ENCODE results near the gene TMEM117.

Gene TMEM117

GRCh38 chr12:44101475-44101874, 265.6 kb downstream of the TMEM117 start:
- Histone ChIP-seq H3K27me3 (ENCODE audit: low read depth, low read length) (no peaks in the 10 kb centered on the region), H3K9me3 (ENCODE audit: control insufficient read depth in 1 of 2, low read length in 2 of 2) (no peaks in the 10 kb centered on the region), H3K36me3 (ENCODE audit: control insufficient read depth in 1 of 2, insufficient read depth in 2 of 2, low read length in 2 of 2) (no peaks in the 10 kb centered on the region), H3K4me1 (ENCODE audit: control insufficient read depth in 1 of 2, insufficient read depth in 2 of 2, low read length in 2 of 2) (no peaks in the 10 kb centered on the region), H3K27ac (ENCODE audit: low read length) (no peak overlapping the region), H3K4me3 (ENCODE audit: low read depth in 1 of 2, low read length in 2 of 2) (no peak overlapping the region)

- no peak overlapping the region for H3K4me3 ChIP-seq (ENCODE audit: low read depth in 1 of 2, low read length in 2 of 2)
- no peaks in the 10 kb centered on the region for H3K27me3 ChIP-seq (ENCODE audit: low read depth, low read length)
- no peaks in the 10 kb centered on the region for H3K36me3 ChIP-seq (ENCODE audit: control insufficient read depth in 1 of 2, insufficient read depth in 2 of 2, low read length in 2 of 2)
- H3K9me3 ChIP-seq (ENCODE audit: control insufficient read depth in 1 of 2, low read length in 2 of 2) = no peaks in the 10 kb centered on the region
- no peak overlapping the region for H3K27ac ChIP-seq (ENCODE audit: low read length)
- H3K4me1 ChIP-seq (ENCODE audit: control insufficient read depth in 1 of 2, insufficient read depth in 2 of 2, low read length in 2 of 2) = no peaks in the 10 kb centered on the region
These were observed 279.0 kb downstream of the TMEM117 start for GRCh38 chr12:44114906-44115305.

- H3K4me3 ChIP-seq (ENCODE audit: low read depth in 1 of 2, low read length in 2 of 2) = no peak overlapping the region
- H3K4me1 ChIP-seq (ENCODE audit: control insufficient read depth in 1 of 2, insufficient read depth in 2 of 2, low read length in 2 of 2) = no peaks in the 10 kb centered on the region
- no peak overlapping the region for H3K27ac ChIP-seq (ENCODE audit: low read length)
- no peaks in the 10 kb centered on the region for H3K27me3 ChIP-seq (ENCODE audit: low read depth, low read length)
- no peaks in the 10 kb centered on the region for H3K9me3 ChIP-seq (ENCODE audit: control insufficient read depth in 1 of 2, low read length in 2 of 2)
- H3K36me3 ChIP-seq (ENCODE audit: control insufficient read depth in 1 of 2, insufficient read depth in 2 of 2, low read length in 2 of 2) = no peaks in the 10 kb centered on the region
These were observed 281.5 kb downstream of the TMEM117 start for GRCh38 chr12:44117337-44117736.

GRCh38 chr12:44118946-44119345, 283.1 kb downstream of the TMEM117 start:
- no peaks in the 10 kb centered on the region for H3K4me1 ChIP-seq (ENCODE audit: control insufficient read depth in 1 of 2, insufficient read depth in 2 of 2, low read length in 2 of 2)
- H3K36me3 ChIP-seq (ENCODE audit: control insufficient read depth in 1 of 2, insufficient read depth in 2 of 2, low read length in 2 of 2) = no peaks in the 10 kb centered on the region
- no peaks in the 10 kb centered on the region for H3K27me3 ChIP-seq (ENCODE audit: low read depth, low read length)
- no peaks in the 10 kb centered on the region for H3K9me3 ChIP-seq (ENCODE audit: control insufficient read depth in 1 of 2, low read length in 2 of 2)
- no peak overlapping the region for H3K27ac ChIP-seq (ENCODE audit: low read length)
- no peak overlapping the region for H3K4me3 ChIP-seq (ENCODE audit: low read depth in 1 of 2, low read length in 2 of 2)

GRCh38 chr12:44126806-44127205, 290.9 kb downstream of the TMEM117 start:
- Histone ChIP-seq H3K27me3 (ENCODE audit: low read depth, low read length) (no peaks in the 10 kb centered on the region), H3K4me1 (ENCODE audit: control insufficient read depth in 1 of 2, insufficient read depth in 2 of 2, low read length in 2 of 2) (no peaks in the 10 kb centered on the region), H3K36me3 (ENCODE audit: control insufficient read depth in 1 of 2, insufficient read depth in 2 of 2, low read length in 2 of 2) (no peaks in the 10 kb centered on the region), H3K27ac (ENCODE audit: low read length) (no peak overlapping the region), H3K4me3 (ENCODE audit: low read depth in 1 of 2, low read length in 2 of 2) (no peak overlapping the region), H3K9me3 (ENCODE audit: control insufficient read depth in 1 of 2, low read length in 2 of 2) (no peaks in the 10 kb centered on the region)

- Histone ChIP-seq H3K27ac (ENCODE audit: low read length) (no peak overlapping the region), H3K36me3 (ENCODE audit: control insufficient read depth in 1 of 2, insufficient read depth in 2 of 2, low read length in 2 of 2) (no peaks in the 10 kb centered on the region), H3K4me1 (ENCODE audit: control insufficient read depth in 1 of 2, insufficient read depth in 2 of 2, low read length in 2 of 2) (no peaks in the 10 kb centered on the region), H3K9me3 (ENCODE audit: control insufficient read depth in 1 of 2, low read length in 2 of 2) (no peaks in the 10 kb centered on the region), H3K4me3 (ENCODE audit: low read depth in 1 of 2, low read length in 2 of 2) (no peak overlapping the region), H3K27me3 (ENCODE audit: low read depth, low read length) (no peaks in the 10 kb centered on the region)
These were observed 292.3 kb downstream of the TMEM117 start for GRCh38 chr12:44127966-44128710.

GRCh38 chr12:44143175-44143574, 307.3 kb downstream of the TMEM117 start:
- Histone ChIP-seq H3K27me3 (ENCODE audit: low read depth, low read length) (no peaks in the 10 kb centered on the region), H3K9me3 (ENCODE audit: control insufficient read depth in 1 of 2, low read length in 2 of 2) (peaks cover 0 to 4% of the 10 kb centered on the region in 2 donors), H3K4me3 (ENCODE audit: low read depth in 1 of 2, low read length in 2 of 2) (no peak overlapping the region), H3K27ac (ENCODE audit: low read length) (no peak overlapping the region), H3K4me1 (ENCODE audit: control insufficient read depth in 1 of 2, insufficient read depth in 2 of 2, low read length in 2 of 2) (no peaks in the 10 kb centered on the region), H3K36me3 (ENCODE audit: control insufficient read depth in 1 of 2, insufficient read depth in 2 of 2, low read length in 2 of 2) (no peaks in the 10 kb centered on the region)

GRCh38 chr12:44148936-44149335, 313.1 kb downstream of the TMEM117 start:
- no peaks in the 10 kb centered on the region for H3K36me3 ChIP-seq (ENCODE audit: control insufficient read depth in 1 of 2, insufficient read depth in 2 of 2, low read length in 2 of 2)
- no peaks in the 10 kb centered on the region for H3K27me3 ChIP-seq (ENCODE audit: low read depth, low read length)
- no peak overlapping the region for H3K27ac ChIP-seq (ENCODE audit: low read length)
- no peaks in the 10 kb centered on the region for H3K4me1 ChIP-seq (ENCODE audit: control insufficient read depth in 1 of 2, insufficient read depth in 2 of 2, low read length in 2 of 2)
- H3K9me3 ChIP-seq (ENCODE audit: control insufficient read depth in 1 of 2, low read length in 2 of 2) = no peaks in the 10 kb centered on the region
- no peak overlapping the region for H3K4me3 ChIP-seq (ENCODE audit: low read depth in 1 of 2, low read length in 2 of 2)

- Histone ChIP-seq H3K9me3 (ENCODE audit: control insufficient read depth in 1 of 2, low read length in 2 of 2) (no peaks in the 10 kb centered on the region), H3K4me1 (ENCODE audit: control insufficient read depth in 1 of 2, insufficient read depth in 2 of 2, low read length in 2 of 2) (no peaks in the 10 kb centered on the region), H3K4me3 (ENCODE audit: low read depth in 1 of 2, low read length in 2 of 2) (no peak overlapping the region), H3K27me3 (ENCODE audit: low read depth, low read length) (no peaks in the 10 kb centered on the region), H3K27ac (ENCODE audit: low read length) (no peak overlapping the region), H3K36me3 (ENCODE audit: control insufficient read depth in 1 of 2, insufficient read depth in 2 of 2, low read length in 2 of 2) (no peaks in the 10 kb centered on the region)
These were observed 318.2 kb downstream of the TMEM117 start for GRCh38 chr12:44154128-44154527.

- Histone ChIP-seq H3K27me3 (ENCODE audit: low read depth, low read length) (no peaks in the 10 kb centered on the region), H3K9me3 (ENCODE audit: control insufficient read depth in 1 of 2, low read length in 2 of 2) (no peaks in the 10 kb centered on the region), H3K36me3 (ENCODE audit: control insufficient read depth in 1 of 2, insufficient read depth in 2 of 2, low read length in 2 of 2) (no peaks in the 10 kb centered on the region), H3K27ac (ENCODE audit: low read length) (no peak overlapping the region), H3K4me3 (ENCODE audit: low read depth in 1 of 2, low read length in 2 of 2) (no peak overlapping the region), H3K4me1 (ENCODE audit: control insufficient read depth in 1 of 2, insufficient read depth in 2 of 2, low read length in 2 of 2) (no peaks in the 10 kb centered on the region)
These were observed 319.5 kb downstream of the TMEM117 start for GRCh38 chr12:44155358-44155757.

- Histone ChIP-seq H3K9me3 (ENCODE audit: control insufficient read depth in 1 of 2, low read length in 2 of 2) (no peaks in the 10 kb centered on the region), H3K4me1 (ENCODE audit: control insufficient read depth in 1 of 2, insufficient read depth in 2 of 2, low read length in 2 of 2) (no peaks in the 10 kb centered on the region), H3K27ac (ENCODE audit: low read length) (no peak overlapping the region), H3K27me3 (ENCODE audit: low read depth, low read length) (no peaks in the 10 kb centered on the region), H3K4me3 (ENCODE audit: low read depth in 1 of 2, low read length in 2 of 2) (no peak overlapping the region), H3K36me3 (ENCODE audit: control insufficient read depth in 1 of 2, insufficient read depth in 2 of 2, low read length in 2 of 2) (no peaks in the 10 kb centered on the region)
These were observed 321.5 kb downstream of the TMEM117 start for GRCh38 chr12:44157359-44157758.

GRCh38 chr12:44158746-44159145, 322.9 kb downstream of the TMEM117 start:
- Histone ChIP-seq H3K36me3 (ENCODE audit: control insufficient read depth in 1 of 2, insufficient read depth in 2 of 2, low read length in 2 of 2) (no peaks in the 10 kb centered on the region), H3K9me3 (ENCODE audit: control insufficient read depth in 1 of 2, low read length in 2 of 2) (no peaks in the 10 kb centered on the region), H3K27me3 (ENCODE audit: low read depth, low read length) (no peaks in the 10 kb centered on the region)

More at GRCh38 chr12:44158746-44159145, 322.9 kb downstream of the TMEM117 start:
- H3K4me3 ChIP-seq (ENCODE audit: low read depth in 1 of 2, low read length in 2 of 2) = no peak overlapping the region
- H3K27ac ChIP-seq (ENCODE audit: low read length) = no peak overlapping the region
- H3K4me1 ChIP-seq (ENCODE audit: control insufficient read depth in 1 of 2, insufficient read depth in 2 of 2, low read length in 2 of 2) = no peaks in the 10 kb centered on the region
